AG09309 (cell line): ENCODE data around the gene MAPT.

ENCODE experiments used
- DNase-seq: peaks from one replicate; pipeline ENCODE4 v3.0.0-alpha.2; 2010; ENCODE audit warnings: low read depth
- H3K4me3 ChIP-seq: 2 replicates; pipeline ENCODE4 v1.5.1; 2011; ENCODE audit warnings: mild to moderate bottlenecking, low read depth, low read length, moderate library complexity; ENCODE audit not compliant: control insufficient read depth
- CTCF ChIP-seq: IDR thresholded peaks from 2 replicates; pipeline ENCODE4 v1.5.1; 2011; ENCODE audit warnings: mild to moderate bottlenecking, low read depth, low read length, inconsistent platforms; ENCODE audit not compliant: insufficient read depth, control insufficient read depth; ENCODE audit errors: missing control alignments

The MAPT gene

GRCh38 chr17:45851022-45851421 lies 43.3 kb upstream of the MAPT start:
- no peak for DNase-seq
- TF ChIP-seq CTCF, result no peak
- no peak overlapping the region for H3K4me3 ChIP-seq

DNA sequence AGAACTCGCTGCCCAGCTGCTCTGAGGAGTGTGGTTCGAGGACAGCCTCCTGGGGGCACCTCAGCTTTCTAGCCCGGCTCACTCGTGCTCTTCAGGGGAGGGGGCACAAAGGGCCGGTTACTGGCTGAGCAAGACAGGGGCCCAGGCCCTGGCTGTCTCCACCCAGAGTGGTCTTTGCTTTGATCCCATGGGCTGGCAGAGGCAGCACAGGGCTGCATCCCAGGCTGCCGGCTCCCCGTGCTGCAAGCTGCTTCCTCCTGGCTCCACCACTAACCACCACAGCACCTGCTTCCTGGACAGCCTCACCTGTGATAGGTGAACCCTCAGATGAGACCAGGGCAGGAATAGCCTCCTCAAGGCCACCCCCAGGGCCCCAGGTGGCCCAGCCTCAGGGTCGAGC lies 42.9 kb upstream of the MAPT start:
- H3K4me3 ChIP-seq, result no peak overlapping the region
- TF ChIP-seq CTCF, result no peak
- no peak for DNase-seq

GRCh38 chr17:45851873-45852272 lies 42.5 kb upstream of the MAPT start:
- H3K4me3 ChIP-seq, result no peak overlapping the region
- no peak for DNase-seq
- no peak for TF ChIP-seq CTCF

DNA sequence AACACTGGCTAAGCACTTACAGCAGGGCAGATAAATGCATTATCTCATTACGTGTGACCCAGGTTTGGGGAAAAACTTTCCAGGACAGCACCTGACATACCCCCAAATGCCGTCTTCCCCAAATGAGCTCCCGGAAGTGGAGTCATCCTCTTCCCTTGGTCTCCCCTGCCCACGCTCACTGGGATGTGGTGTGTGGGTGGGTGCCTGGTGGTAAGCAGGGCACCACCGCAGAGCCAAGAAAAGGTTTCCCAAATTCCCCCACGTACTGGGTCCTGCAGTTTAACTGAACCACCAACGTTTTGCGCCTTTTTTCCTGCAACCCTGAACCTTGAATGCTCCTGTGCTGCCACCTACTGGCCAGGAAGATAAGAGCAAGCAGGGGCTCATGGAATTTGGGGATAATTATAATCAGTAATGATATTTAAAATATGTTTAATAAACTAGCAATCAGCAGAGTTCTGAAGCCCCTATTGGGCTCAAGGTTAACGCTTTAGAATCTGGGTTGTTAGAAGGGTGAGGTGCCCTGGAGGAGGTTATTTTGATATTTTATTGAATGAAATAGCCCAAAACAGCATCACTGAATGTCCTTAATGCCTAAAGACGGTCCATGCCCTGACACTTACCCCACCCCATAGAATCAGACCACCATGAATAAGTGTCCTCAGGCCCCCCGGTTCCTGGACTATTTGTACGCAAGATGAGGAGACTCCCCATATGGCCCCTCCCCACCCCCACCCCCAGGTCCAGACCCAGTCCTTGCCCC lies 41.6 kb upstream of the MAPT start:
- peak; percentile 91 for TF ChIP-seq CTCF
- no peak overlapping the region for H3K4me3 ChIP-seq
- peak; percentile 11 for DNase-seq

DNA sequence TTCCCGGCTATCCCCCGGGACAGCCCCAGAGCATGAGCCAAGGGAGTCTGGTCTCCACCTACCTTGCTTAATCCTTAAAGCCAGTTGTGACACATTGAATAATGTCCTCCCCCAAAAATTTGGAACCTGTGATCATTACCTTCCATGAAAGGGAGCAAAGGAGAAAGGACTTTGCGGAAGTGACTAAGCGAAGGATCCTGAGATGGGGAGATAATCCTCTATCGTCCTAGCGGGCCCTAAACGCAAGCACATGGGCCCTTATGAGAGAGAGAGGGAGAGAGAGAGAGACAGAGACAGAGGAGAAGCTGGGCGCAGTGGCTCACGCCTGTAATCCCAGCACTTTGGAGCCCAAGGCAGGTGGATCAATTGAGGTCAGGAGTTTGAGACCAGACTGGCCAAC lies 40.1 kb upstream of the MAPT start:
- no peak for DNase-seq
- TF ChIP-seq CTCF, result no peak

DNA sequence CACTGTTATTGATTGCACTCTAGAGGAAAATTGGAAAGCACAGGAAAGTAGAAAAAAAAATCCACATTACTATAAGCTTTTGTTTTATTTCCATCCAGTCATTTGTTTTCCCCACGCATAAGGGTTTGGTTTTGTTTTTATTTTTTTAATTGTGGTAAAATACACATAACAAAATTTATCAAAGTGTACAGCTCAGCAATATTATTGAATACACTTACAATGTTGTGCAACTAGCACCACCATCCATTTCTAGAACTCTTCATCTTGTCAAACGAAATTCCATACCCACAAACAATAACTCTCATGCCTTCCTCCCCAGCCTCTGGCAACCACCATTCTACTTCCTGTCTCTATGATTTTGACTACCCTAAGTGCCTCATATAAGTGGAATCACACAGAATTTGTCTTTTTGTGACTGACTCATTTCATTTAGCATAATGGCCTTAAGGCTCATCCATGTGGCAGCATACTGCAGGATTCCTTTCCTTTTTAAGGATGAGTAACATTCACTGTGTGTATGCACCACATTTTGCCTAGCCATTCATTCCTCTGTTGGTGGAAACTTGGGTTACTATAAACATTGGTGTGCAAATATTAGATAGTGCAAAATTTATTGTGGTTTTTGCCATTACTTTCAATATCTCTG lies 38.5 kb upstream of the MAPT start:
- TF ChIP-seq CTCF, result no peak
- no peak overlapping the region for H3K4me3 ChIP-seq
- DNase-seq, result no peak

More for the DNA sequence above, 40.1 kb upstream of the MAPT start:
- no peak overlapping the region for H3K4me3 ChIP-seq
